Mesenteric fat pad (tissue), 1 donor: ENCODE measurements around the gene CENPU. TPM values are rescaled to one million over a fixed set of nuclear protein-coding genes. Genes with fewer than 3 reads are reported as not detected.

Experiments used
- DNase-seq: peaks from one replicate; pipeline ENCODE4 v3.0.0-alpha.2; 2020; ENCODE audit warnings: low spot score
- total RNA-seq: library from RNA; stranded (reverse); fragmentation: NEBNext Ultra II Directional; extraction: Animal tissue kit (Norgen Biotek cat#: 25700); gene quantifications from one replicate; pipeline ENCODE4 v1.2.1, GENCODE V29; 2021
- donor health status: DM: yes; HTN: yes; CAD: no.

The CENPU gene
- total RNA-seq, 1 donor from 2014 or later, result 3.0 TPM

DNA sequence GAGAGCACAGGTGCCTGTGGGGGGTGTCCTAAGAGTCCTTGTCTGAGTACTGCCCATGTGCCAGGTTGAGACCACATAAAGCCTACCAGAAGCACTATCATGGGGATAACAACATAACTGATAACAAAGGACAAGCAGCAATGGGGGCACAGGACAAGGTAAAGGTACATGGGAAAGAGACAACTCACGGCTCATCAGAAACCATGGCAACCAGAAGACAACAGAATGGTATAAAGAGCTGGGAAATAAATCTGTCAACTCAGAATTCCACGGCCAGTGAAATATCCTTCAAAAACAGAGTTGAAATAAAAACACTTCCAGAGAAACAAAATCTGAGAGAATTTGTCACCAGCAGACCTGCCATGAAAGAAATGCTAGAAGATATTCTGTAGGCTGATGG, 20.0 kb downstream of the CENPU start:
- DNase-seq, result no peak

DNA sequence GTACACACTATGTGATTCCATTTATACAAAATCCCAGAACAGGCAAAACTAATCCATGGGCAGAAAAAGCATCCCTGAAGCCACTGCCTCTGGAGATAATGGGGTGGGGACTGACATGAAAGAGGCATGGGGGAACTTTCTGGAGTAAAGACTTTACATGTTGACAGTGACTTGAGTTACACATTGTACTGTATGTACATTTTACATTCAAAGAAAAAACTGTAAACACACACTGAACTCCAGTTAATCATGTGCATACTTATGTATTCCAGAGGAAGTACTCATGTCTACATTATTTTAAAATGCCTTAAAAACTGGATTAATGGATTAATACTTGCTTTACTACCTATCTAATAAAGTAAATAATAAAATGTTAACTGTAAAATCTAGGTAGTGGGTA, 21.6 kb downstream of the CENPU start:
- no peak for DNase-seq

- DNase-seq, result no peak
Observed at GRCh38 chr4:184706453-184706852, 27.4 kb downstream of the CENPU start.

- DNase-seq, result no peak
Observed at GRCh38 chr4:184705692-184706091, 28.2 kb downstream of the CENPU start.

- no peak for DNase-seq
Observed at GRCh38 chr4:184702114-184702513, 31.8 kb downstream of the CENPU start.

DNA sequence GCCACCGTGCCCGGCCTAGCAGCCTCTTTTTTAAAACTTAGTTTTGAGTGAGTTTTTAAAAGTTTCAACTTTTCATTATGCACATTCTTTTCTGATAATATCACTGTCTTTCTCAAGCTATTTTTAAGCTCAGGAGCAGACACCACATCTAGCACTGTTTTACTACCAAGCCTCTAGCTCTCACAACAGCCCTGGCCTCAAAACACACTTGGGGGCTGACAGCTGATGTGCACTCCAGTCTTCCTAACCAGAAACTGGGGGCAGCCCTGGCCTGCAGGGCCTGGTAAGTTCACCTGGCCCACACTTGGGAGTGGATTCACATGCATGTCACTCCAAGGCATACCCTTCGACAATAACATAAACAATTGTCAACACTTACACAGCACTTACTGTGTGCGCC, 34.0 kb downstream of the CENPU start:
- no peak for DNase-seq

DNA sequence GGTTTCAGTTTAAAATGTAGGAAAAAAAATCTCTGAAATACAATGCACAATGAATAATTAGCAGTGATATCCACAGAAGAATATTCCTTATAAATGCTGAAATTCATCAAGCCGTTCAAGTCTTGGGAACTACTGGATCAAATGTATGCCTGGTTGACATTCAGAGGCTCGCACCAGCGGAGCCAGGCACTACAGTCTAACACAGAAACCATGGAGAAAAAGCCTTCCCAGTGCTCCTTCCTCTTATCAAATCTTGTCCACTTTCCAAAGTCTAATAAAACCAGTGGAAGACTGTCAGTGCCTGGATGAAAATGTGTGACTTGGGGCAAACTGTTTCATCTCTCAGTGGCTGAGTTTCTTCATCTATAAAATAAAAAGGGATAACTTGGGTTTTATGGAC, 35.9 kb downstream of the CENPU start:
- DNase-seq, result no peak

- DNase-seq, result no peak
Observed at GRCh38 chr4:184695178-184695896, 38.6 kb downstream of the CENPU start.

DNA sequence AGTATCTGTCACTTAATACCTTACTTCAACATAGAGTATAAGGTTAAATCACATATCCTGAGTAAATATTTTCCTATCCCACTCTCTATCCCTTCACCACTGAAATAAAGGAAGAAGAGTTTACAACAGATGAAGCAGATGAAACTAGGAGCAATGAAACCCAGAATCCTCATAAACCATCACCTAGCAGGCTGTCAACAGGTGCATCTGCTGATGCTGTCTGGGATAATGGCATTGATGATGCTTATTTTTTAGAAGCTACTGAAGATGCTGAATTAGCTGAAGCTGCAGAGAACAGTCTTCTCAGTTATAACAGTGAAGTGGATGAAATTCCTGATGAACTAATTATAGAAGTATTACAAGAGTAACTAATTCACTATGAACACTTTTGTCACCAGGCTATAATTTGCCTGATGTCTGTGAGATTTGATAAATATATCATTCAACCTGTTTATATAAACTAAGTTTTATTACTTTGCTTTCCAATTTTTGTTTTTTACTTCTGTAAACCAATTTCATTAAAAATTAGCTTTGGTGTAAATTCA, 39.4 kb downstream of the CENPU start:
- DNase-seq, result no peak

- no peak for DNase-seq
Observed at GRCh38 chr4:184693056-184693455, 40.8 kb downstream of the CENPU start.

DNA sequence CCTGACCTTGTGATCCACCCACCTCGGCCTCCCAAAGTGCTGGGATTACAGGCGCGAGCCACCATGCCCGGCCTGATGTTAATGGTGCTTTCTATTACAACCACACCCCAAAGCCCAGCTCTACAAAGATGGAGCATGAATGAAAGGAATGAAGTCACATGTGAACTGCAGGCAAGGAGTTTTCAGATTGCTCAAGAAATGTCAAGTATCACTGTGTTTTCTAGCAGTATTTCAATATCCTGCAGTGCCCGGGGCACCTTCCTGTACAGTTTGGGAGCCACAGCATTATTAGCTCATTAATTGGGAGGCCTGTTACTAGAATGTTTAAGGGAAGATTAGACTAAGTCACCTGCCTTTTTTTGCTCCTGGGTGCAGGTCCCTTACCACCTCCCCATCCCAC, 44.2 kb downstream of the CENPU start:
- no peak for DNase-seq

- no peak for DNase-seq
Observed at GRCh38 chr4:184688447-184688846, 45.4 kb downstream of the CENPU start.

- DNase-seq, result no peak
Observed at GRCh38 chr4:184688005-184688404, 45.9 kb downstream of the CENPU start.

DNA sequence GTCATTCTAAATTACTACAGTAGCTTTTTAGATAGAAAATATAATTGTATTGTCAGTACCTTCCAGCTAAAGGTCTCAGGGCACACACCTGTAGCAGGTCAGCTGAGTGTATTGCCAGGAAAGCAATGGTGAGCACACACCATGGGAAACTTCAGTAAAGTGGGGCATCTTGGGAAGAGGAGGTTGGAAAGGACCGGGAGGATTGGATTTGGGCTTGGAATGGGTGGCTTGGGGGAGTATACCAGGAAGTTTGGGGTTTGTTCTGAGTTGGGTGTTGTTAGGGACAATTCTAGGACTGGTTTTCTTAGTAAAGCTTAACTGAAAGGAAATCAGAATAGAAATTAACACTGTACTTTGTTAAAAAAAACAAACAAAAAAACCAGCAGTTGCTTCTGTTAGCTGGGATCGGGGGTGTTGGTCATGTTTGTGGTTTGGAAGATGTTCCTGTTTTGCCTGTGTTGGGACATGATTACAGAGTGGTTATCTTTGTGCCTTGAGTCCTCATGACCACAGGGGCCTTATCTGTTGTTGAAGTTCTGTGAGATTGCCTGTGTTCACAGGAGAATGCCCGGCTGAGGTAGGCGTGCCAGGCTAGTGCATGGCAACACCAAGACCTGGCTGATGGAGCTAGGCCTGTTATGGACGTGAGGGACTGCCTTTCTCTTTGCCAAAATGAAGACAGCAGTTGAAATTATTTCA, 49.3 kb downstream of the CENPU start:
- no peak for DNase-seq

DNA sequence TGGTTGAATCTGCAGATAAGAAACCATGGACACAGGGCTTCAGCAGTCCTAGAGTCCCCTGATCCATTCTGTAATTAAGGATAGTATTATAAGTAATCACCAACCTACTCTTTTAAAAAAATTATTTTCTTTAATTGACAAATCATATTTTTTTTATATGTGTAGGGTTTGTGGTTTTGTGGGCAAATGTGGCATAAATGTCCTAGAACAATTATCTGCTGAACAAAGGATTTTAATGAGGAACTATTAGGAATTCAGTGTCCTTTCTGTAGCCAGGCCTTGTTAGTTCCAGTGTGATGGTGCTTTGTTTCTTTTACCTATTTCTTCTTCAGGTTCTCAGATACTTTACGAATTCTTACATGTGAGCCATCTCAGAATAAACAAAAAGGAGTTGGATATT, 52.0 kb downstream of the CENPU start:
- no peak for DNase-seq

- DNase-seq, result no peak
Observed at GRCh38 chr4:184680698-184681097, 53.2 kb downstream of the CENPU start.

DNA sequence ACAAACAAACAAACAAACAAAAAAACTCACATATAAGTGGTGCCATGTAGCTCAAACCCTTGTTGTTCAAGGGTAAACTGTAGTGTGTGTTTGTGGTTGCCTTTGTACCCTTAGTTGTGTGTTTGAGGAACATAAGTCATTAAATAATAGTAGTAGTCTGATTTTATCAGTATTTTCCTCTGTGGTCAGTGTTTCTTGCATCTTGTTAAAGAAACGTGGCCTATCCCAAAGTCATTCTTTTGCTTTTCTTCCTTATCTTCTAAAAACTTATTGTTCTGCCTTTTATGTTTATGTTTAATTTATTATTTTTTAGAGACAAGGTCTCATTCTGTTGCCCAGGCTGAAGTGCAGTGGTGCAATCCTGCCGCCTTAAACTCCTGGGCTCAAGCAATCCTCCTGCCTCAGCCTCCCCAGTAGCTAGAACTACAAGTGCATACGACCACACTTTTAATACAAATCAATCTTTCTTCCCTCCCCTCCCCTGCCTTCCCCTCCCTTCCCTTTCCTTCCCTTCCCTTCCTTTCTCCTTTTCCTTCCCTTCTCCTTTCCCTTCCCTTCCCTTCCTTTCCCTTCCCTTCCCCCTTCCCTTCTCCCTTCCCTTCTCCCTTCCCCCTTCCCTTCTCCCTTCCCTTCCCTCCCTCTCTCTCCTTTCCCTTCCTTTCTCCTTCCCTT, 57.9 kb downstream of the CENPU start:
- no peak for DNase-seq

GRCh38 chr4:184675018-184675417, 58.9 kb downstream of the CENPU start:
- DNase-seq, result no peak

GRCh38 chr4:184674011-184674410, 59.9 kb downstream of the CENPU start:
- DNase-seq, result no peak

GRCh38 chr4:184672741-184673140, 61.2 kb downstream of the CENPU start:
- DNase-seq, result no peak

GRCh38 chr4:184671101-184671500, 62.8 kb downstream of the CENPU start:
- no peak for DNase-seq

- no peak for DNase-seq
Observed at GRCh38 chr4:184669251-184669650, 64.6 kb downstream of the CENPU start.
